Right lobe of liver (tissue), 6 donors: Measurements from ENCODE around the gene SLC1A3. TPM values are rescaled to one million over a fixed set of nuclear protein-coding genes. Genes with fewer than 3 reads are reported as not detected.

Experiments
- ATAC-seq, 4 donors: fragments of 200-7000 bp; cut with Tn5 transposase; one replicate each; pipeline ENCODE4 v1.9.1; 2020; ENCODE audit warnings: mild to moderate bottlenecking in 4 of 4, moderate library complexity in 4 of 4
- DNase-seq, 3 donors: peaks; one replicate each; pipeline ENCODE4 v3.0.0-alpha.2; 2020
- H3K27ac ChIP-seq, 3 donors: fragments of 200-600 bp; one replicate each; pipeline ENCODE4 v1.8.0; 2022
- H3K27me3 ChIP-seq, 2 donors: fragments of 200-600 bp; one replicate each; pipeline ENCODE4 v1.8.0; 2022
- H3K36me3 ChIP-seq, 4 donors: fragments of 200-600 bp; sonication (generic) in 1 of 4; one replicate each; pipeline versions ENCODE4 v1.5.1 to v1.8.0; 2017 to 2022; ENCODE audit warnings: control low read depth in 1 of 4
- H3K4me1 ChIP-seq, 4 donors: fragments of 200-600 bp; sonication (generic) in 1 of 4; one replicate each; pipeline versions ENCODE4 v1.5.1 to v1.8.0; 2017 to 2022; ENCODE audit warnings: control low read depth in 1 of 4
- H3K4me3 ChIP-seq, 3 donors: fragments of 200-600 bp; one replicate each; pipeline ENCODE4 v1.8.0; 2022
- H3K9me3 ChIP-seq, 4 donors: fragments of 200-600 bp; sonication (generic) in 1 of 4; one replicate each; pipeline versions ENCODE4 v1.5.1 to v1.8.0; 2017 to 2022; ENCODE audit warnings: control low read depth in 1 of 4
- POLR2A ChIP-seq: fragments of 450-650 bp; IDR thresholded peaks from one replicate; pipeline ENCODE4 v1.6.1; 2017; ENCODE audit warnings: antibody characterized with exemption, mild to moderate bottlenecking
- WGBS: methylation state at CpG from one replicate; pipeline ENCODE4 v1.1.6; 2018; ENCODE audit warnings: low coverage, low lambda C conversion rate; ENCODE audit not compliant: insufficient coverage; ENCODE audit errors: missing lambda C conversion rate; 5-methylcytosine and 5-hydroxymethylcytosine counted together
- intact Hi-C, 2 donors: fragments of 100-400 bp; cut with DNase I; formaldehyde crosslinking; loops; one replicate each; pipeline versions ENCODE4 v1.11.2 to v1.14.1; 2022
- total RNA-seq, 6 experiments: library from RNA; depleted of rRNA in 2 of 6; stranded (reverse); fragments of >200 nt in 2 of 6; fragmentation: NEBNext Ultra II Directional in 3 of 6; extraction: Animal tissue kit (Norgen Biotek cat#: 25700) in 3 of 6; gene quantifications; one replicate each; pipeline versions ENCODE4 v1.1.0 to v1.2.4, GENCODE V29; 2016 to 2023
- TF ChIP-seq, protein P1 (sequence below), 4 donors: fragments of 200-600 bp in 3 of 4; fragments of 450-650 bp in 1 of 4; IDR thresholded peaks; one replicate each; pipeline versions ENCODE4 v1.5.1 to v1.8.0; 2016 to 2022; ENCODE audit warnings: antibody characterized with exemption in 4 of 4, mild to moderate bottlenecking in 2 of 4
- donor health status: DM: no; HTN: yes; CAD: no.
- donor health status: DM: no; HTN: no; CAD: no.
- donor health status: DM: no; HTN: no; CAD: no.
- donor health status: DM: no; HTN: yes; CAD: no.
- donor health status: DM: no; HTN: yes; CAD: no.

Gene SLC1A3
- total RNA-seq, 6 experiments from 2014 or later, result 4.7 to 15.1 (median 6.1) TPM

DNA sequence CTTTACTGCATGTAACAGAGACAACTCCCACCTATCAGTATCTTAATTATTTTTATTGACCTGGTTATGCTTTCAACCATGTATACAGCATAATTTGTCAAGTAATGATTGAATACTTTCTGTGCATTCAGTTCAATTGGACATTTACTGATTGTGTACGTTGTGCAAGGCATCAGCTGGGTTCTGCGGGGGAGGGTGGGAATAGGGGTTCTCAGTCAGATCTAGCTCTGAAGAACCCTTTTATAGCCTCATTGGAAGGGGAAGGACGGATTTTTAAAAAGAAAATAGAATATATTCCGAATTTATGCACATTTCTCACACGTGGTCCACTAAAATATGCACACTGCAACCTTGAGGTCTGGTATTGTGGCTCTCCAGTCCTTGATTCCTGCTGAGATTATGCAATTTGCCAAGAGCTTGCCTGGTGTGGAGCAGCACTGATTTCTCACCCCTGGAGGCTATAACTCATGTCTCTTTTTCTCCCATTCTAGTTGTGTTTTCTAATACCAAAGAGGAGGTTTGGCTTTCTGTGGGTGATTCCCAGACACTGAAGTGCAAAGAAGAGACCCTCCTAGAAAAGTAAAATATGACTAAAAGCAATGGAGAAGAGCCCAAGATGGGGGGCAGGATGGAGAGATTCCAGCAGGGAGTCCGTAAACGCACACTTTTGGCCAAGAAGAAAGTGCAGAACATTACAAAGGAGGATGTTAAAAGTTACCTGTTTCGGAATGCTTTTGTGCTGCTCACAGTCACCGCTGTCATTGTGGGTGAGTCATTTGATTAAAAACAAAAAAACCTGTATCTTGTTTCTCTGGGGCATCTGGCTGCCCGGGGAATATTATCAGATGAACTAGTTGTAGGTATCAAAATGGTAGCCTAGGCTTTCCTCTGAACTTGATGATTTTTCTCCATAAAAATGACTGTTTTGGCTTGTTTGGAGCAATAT lies 1.7 kb downstream of the SLC1A3 start:
- TF ChIP-seq, protein P1, sequence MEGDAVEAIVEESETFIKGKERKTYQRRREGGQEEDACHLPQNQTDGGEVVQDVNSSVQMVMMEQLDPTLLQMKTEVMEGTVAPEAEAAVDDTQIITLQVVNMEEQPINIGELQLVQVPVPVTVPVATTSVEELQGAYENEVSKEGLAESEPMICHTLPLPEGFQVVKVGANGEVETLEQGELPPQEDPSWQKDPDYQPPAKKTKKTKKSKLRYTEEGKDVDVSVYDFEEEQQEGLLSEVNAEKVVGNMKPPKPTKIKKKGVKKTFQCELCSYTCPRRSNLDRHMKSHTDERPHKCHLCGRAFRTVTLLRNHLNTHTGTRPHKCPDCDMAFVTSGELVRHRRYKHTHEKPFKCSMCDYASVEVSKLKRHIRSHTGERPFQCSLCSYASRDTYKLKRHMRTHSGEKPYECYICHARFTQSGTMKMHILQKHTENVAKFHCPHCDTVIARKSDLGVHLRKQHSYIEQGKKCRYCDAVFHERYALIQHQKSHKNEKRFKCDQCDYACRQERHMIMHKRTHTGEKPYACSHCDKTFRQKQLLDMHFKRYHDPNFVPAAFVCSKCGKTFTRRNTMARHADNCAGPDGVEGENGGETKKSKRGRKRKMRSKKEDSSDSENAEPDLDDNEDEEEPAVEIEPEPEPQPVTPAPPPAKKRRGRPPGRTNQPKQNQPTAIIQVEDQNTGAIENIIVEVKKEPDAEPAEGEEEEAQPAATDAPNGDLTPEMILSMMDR (IDR thresholded peaks at IDR 0.05), result no peak
- TF ChIP-seq POLR2A, result no peak
- Histone ChIP-seq H3K9me3 (no peaks in the 10 kb centered on the region), H3K27me3 (peaks cover 0 to 4% of the 10 kb centered on the region in 2 donors), H3K27ac (no peak overlapping the region), H3K36me3 (no peaks in the 10 kb centered on the region), H3K4me1 (no peaks in the 10 kb centered on the region), H3K4me3 (no peak overlapping the region)
- ATAC-seq, result no peak
- no peak for DNase-seq
- WGBS, result 49% methylated on average over 10 of the region's 10 CpGs
- intact Hi-C loops, result no loop called here

DNA sequence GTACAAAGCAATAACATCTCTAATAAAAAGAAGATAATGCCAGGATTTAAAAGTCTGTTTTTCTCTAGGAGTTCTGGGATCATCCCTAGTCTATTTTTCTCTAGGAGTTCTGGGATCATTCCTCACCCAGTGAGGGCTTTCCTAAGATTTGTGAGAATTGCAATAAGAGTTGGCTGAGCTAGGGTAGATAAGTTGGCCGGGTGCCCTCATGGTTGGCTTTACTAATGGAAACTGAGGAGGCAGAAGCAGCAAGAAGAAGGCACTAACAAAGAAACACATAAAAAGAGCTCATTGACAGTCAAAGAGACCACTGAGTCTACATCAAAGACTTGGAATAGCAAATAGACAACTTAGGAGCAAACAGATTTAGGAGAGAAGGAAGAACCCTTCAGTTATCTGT lies 4.2 kb downstream of the SLC1A3 start:
- Histone ChIP-seq H3K27me3 (peaks cover 0 to 4% of the 10 kb centered on the region in 2 donors), H3K9me3 (no peaks in the 10 kb centered on the region), H3K36me3 (no peaks in the 10 kb centered on the region), H3K27ac (no peak overlapping the region), H3K4me1 (no peaks in the 10 kb centered on the region), H3K4me3 (no peak overlapping the region)
- ATAC-seq (no peak), DNase-seq (no peak)
- WGBS, result 50% methylated on average over 1 of the region's 1 CpG
- intact Hi-C loops, result no loop called here
- TF ChIP-seq POLR2A, result no peak
- TF ChIP-seq, protein P1 (IDR thresholded peaks at IDR 0.05), result no peak

DNA sequence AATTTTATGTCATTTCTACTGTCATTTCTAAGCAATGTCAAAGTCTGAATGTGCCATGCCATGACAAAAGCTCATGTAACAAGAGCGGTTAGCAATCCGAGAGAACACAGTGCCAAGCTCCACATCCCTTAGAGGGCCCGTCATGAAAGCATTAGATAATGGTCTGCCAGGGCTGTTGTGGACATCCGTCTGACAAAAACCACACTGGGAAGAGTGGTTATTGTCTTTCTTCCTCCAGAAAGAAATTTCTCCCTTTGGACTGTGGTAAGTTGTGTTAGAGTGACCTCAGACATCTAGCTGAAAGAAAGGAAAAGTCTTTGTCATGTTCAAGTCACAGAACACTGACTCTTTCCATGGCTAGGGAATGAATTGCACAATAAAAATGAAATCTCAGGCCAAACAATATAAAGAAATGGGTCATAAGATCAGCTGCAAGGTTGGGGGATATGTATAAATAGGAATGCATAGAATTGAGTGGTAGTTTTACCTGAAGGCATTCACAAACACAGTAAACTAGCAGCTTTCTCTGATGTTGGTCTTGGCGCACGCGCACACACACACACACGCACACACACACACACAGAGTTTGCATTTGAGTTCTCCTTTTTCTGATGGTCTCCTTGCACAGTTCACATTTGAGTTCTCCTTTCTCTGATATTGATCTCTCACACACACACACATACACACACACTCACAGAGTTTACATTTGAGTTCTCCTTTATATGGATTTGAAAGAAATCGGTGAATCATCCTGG lies 5.3 kb downstream of the SLC1A3 start:
- Histone ChIP-seq H3K36me3 (no peaks in the 10 kb centered on the region), H3K4me1 (no peaks in the 10 kb centered on the region), H3K27ac (no peak overlapping the region), H3K9me3 (no peaks in the 10 kb centered on the region), H3K27me3 (no peaks in the 10 kb centered on the region), H3K4me3 (no peak overlapping the region)
- DNase-seq (no peak), ATAC-seq (no peak)
- no peak for TF ChIP-seq POLR2A
- TF ChIP-seq, protein P1 (IDR thresholded peaks at IDR 0.05), result no peak
- 47% methylated on average over 7 of the region's 9 CpGs for WGBS
- intact Hi-C loops, result no loop called here

DNA sequence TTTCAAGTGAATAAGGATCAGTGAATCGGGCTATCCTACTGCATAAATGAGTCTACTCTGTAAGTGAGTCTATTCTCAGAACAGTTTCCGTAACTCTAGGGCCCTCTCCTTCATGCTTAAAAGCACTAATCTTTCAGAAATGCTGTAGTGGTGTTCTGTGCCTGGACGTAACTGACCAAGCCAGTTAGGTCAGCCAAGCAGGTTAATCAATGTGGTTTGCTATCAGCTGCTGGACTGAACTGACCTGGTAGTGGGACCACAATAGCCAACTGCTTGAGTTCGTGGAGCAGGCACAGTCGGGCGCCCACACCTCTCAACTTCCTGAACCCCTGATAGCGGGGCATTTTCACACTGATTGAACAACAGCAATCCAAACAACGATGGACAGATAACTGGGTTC lies 6.8 kb downstream of the SLC1A3 start:
- intact Hi-C loops, result no loop called here
- no peak for ATAC-seq
- Histone ChIP-seq H3K27ac (no peak overlapping the region), H3K4me3 (no peak overlapping the region), H3K4me1 (no peaks in the 10 kb centered on the region), H3K36me3 (no peaks in the 10 kb centered on the region), H3K9me3 (no peaks in the 10 kb centered on the region), H3K27me3 (no peaks in the 10 kb centered on the region)
- no peak for DNase-seq
- TF ChIP-seq, protein P1 (IDR thresholded peaks at IDR 0.05), result no peak
- no peak for TF ChIP-seq POLR2A
- WGBS, result 36% methylated on average over 7 of the region's 8 CpGs
